SH-SY5Y (cell line): Measurements from ENCODE around the gene ZNF778.

Experiments used
- GATA2 ChIP-seq: IDR thresholded peaks from 2 replicates; pipeline ENCODE4 v1.6.1; 2011; ENCODE audit warnings: mild to moderate bottlenecking, low read depth, low read length
- GATA3 ChIP-seq: IDR thresholded peaks from 2 replicates; pipeline ENCODE4 v1.6.1; 2011; ENCODE audit warnings: low read depth, mild to moderate bottlenecking, low read length, moderate library complexity

GRCh38 chr16:89233678-89234490 lies 16.4 kb downstream of the ZNF778 start:
- TF ChIP-seq GATA2 (no peak), GATA3 (no peak)
